ENCODE data around the gene SYT5.
A peak's percentile ranks its signal among the peaks of the same experiment; 100 is the strongest.

Gene SYT5

GRCh38 chr19:55146705-55147273 lies 33.3 kb downstream of the SYT5 start:
- no peak overlapping the region for H3K4me2 ChIP-seq
- H3K36me3 ChIP-seq (ENCODE audit: insufficient read depth), result no peaks in the 10 kb centered on the region
- TF ChIP-seq CTCF (conservative IDR thresholded peaks at IDR 0.05; ENCODE audit: low read depth, low read length), result no peak
- peak overlapping the region; percentile 30; the same call in 1 of the 2 replicates for H2AFZ ChIP-seq (ENCODE audit: low read depth)
- no peaks in the 10 kb centered on the region for H4K20me1 ChIP-seq (ENCODE audit: insufficient read depth)
- H3K4me3 ChIP-seq (IDR thresholded peaks at IDR 0.05; ENCODE audit: insufficient read depth, low read depth, low read length), result no peak overlapping the region
- H3K27me3 ChIP-seq (ENCODE audit: insufficient read depth, low read depth), result peaks cover 75% of the 10 kb centered on the region
- no peak overlapping the region for H3K9ac ChIP-seq
- H3K27ac ChIP-seq, result no peak overlapping the region
- no peaks in the 10 kb centered on the region for H3K4me1 ChIP-seq (ENCODE audit: low read depth, poor library complexity, severe bottlenecking)
- no peaks in the 10 kb centered on the region for H3K79me2 ChIP-seq (ENCODE audit: insufficient read depth, low read depth)

- Histone ChIP-seq H4K20me1 (ENCODE audit: insufficient read depth) (no peaks in the 10 kb centered on the region), H3K27ac (no peak overlapping the region), H3K4me2 (no peak overlapping the region), H3K4me1 (ENCODE audit: low read depth, poor library complexity, severe bottlenecking) (peaks cover 4% of the 10 kb centered on the region), H2AFZ (ENCODE audit: low read depth) (no peak overlapping the region), H3K4me3 (IDR thresholded peaks at IDR 0.05; ENCODE audit: insufficient read depth, low read depth, low read length) (no peak overlapping the region), H3K79me2 (ENCODE audit: insufficient read depth, low read depth) (no peaks in the 10 kb centered on the region), H3K27me3 (ENCODE audit: insufficient read depth, low read depth) (peaks cover 79% of the 10 kb centered on the region), H3K36me3 (ENCODE audit: insufficient read depth) (no peaks in the 10 kb centered on the region), H3K9ac (no peak overlapping the region)
- peak; percentile 40; the same call in 1 of the 2 replicates for TF ChIP-seq CTCF (conservative IDR thresholded peaks at IDR 0.05; ENCODE audit: low read depth, low read length)
Observed at GRCh38 chr19:55146078-55146704, 33.9 kb downstream of the SYT5 start.

GRCh38 chr19:55145232-55145631 lies 34.9 kb downstream of the SYT5 start:
- no peaks in the 10 kb centered on the region for H3K36me3 ChIP-seq (ENCODE audit: insufficient read depth)
- H3K27ac ChIP-seq, result no peak overlapping the region
- no peak overlapping the region for H3K4me2 ChIP-seq
- H2AFZ ChIP-seq (ENCODE audit: low read depth), result no peak overlapping the region
- peaks cover 82% of the 10 kb centered on the region for H3K27me3 ChIP-seq (ENCODE audit: insufficient read depth, low read depth)
- H3K79me2 ChIP-seq (ENCODE audit: insufficient read depth, low read depth), result no peaks in the 10 kb centered on the region
- no peaks in the 10 kb centered on the region for H4K20me1 ChIP-seq (ENCODE audit: insufficient read depth)
- TF ChIP-seq CTCF (conservative IDR thresholded peaks at IDR 0.05; ENCODE audit: low read depth, low read length), result no peak
- no peak overlapping the region for H3K4me3 ChIP-seq (IDR thresholded peaks at IDR 0.05; ENCODE audit: insufficient read depth, low read depth, low read length)
- peaks cover 4% of the 10 kb centered on the region for H3K4me1 ChIP-seq (ENCODE audit: low read depth, poor library complexity, severe bottlenecking)
- H3K9ac ChIP-seq, result no peak overlapping the region

GRCh38 chr19:55141696-55142095 lies 38.4 kb downstream of the SYT5 start:
- Histone ChIP-seq H2AFZ (ENCODE audit: low read depth) (no peak overlapping the region), H3K4me3 (IDR thresholded peaks at IDR 0.05; ENCODE audit: insufficient read depth, low read depth, low read length) (no peak overlapping the region), H3K4me2 (no peak overlapping the region)

More at GRCh38 chr19:55141696-55142095, 38.4 kb downstream of the SYT5 start:
- Histone ChIP-seq H3K36me3 (ENCODE audit: insufficient read depth) (no peaks in the 10 kb centered on the region), H3K27ac (no peak overlapping the region), H3K27me3 (ENCODE audit: insufficient read depth, low read depth) (peaks cover 83% of the 10 kb centered on the region), H3K9ac (no peak overlapping the region), H3K79me2 (ENCODE audit: insufficient read depth, low read depth) (no peaks in the 10 kb centered on the region), H4K20me1 (ENCODE audit: insufficient read depth) (no peaks in the 10 kb centered on the region), H3K4me1 (ENCODE audit: low read depth, poor library complexity, severe bottlenecking) (peaks cover 4% of the 10 kb centered on the region)
- no peak for TF ChIP-seq CTCF (conservative IDR thresholded peaks at IDR 0.05; ENCODE audit: low read depth, low read length)

Data from KMS-11 (cell line).